ENCODE measurements around the gene DEFB123.
"Not testable (repeated sequence)": the region's sequence is repeated elsewhere in the genome, so short reads cannot be mapped to it uniquely, and the experiment has no call there.

The DEFB123 gene

GRCh38 chr20:31440012-31440659 is at the start of gene DEFB123:
DEFB123 (plus strand) TSS chr20:31440632; CDS start chr20:31440699, 67 bp downstream.
- Histone ChIP-seq H3K4me3 (ENCODE audit: low read depth, low read length) (no peak within 1 kb of the TSS), H3K4me1 (ENCODE audit: control insufficient read depth, insufficient read depth, low read length, unreplicated experiment) (no peaks in the 10 kb centered on the region), H3K36me3 (ENCODE audit: insufficient read depth, low read length) (no peaks in the 10 kb centered on the region), H3K27me3 (ENCODE audit: insufficient read depth, low read length) (peaks cover 59% of the 10 kb centered on the region), H3K27ac (ENCODE audit: low read depth, low read length) (no peak within 1 kb of the TSS), H3K79me2 (ENCODE audit: control insufficient read depth, insufficient read depth, low read length, unreplicated experiment) (no peaks in the 10 kb centered on the region), H2AFZ (ENCODE audit: low read length, unreplicated experiment) (no peak within 1 kb of the TSS)

- Histone ChIP-seq H3K27me3 (ENCODE audit: insufficient read depth, low read length) (peaks cover 23% of the 10 kb centered on the region), H3K36me3 (ENCODE audit: insufficient read depth, low read length) (no peaks in the 10 kb centered on the region), H2AFZ (ENCODE audit: low read length, unreplicated experiment) (no peak overlapping the region), H3K27ac (ENCODE audit: low read depth, low read length) (no peak overlapping the region), H3K79me2 (ENCODE audit: control insufficient read depth, insufficient read depth, low read length, unreplicated experiment) (no peaks in the 10 kb centered on the region), H3K4me3 (ENCODE audit: low read depth, low read length) (no peak overlapping the region), H3K4me1 (ENCODE audit: control insufficient read depth, insufficient read depth, low read length, unreplicated experiment) (no peaks in the 10 kb centered on the region)
Observed at GRCh38 chr20:31392836-31393235, 47.6 kb upstream of the DEFB123 start.

- Histone ChIP-seq H3K4me3 (ENCODE audit: low read depth, low read length) (no peak overlapping the region), H3K27me3 (ENCODE audit: insufficient read depth, low read length) (peaks cover 17% of the 10 kb centered on the region), H3K79me2 (ENCODE audit: control insufficient read depth, insufficient read depth, low read length, unreplicated experiment) (no peaks in the 10 kb centered on the region), H2AFZ (ENCODE audit: low read length, unreplicated experiment) (no peak overlapping the region), H3K4me1 (ENCODE audit: control insufficient read depth, insufficient read depth, low read length, unreplicated experiment) (no peaks in the 10 kb centered on the region), H3K36me3 (ENCODE audit: insufficient read depth, low read length) (no peaks in the 10 kb centered on the region), H3K27ac (ENCODE audit: low read depth, low read length) (no peak overlapping the region)
Observed at GRCh38 chr20:31394900-31395299, 45.5 kb upstream of the DEFB123 start.

GRCh38 chr20:31403886-31404285 is 36.5 kb upstream of the DEFB123 start:
- no peaks in the 10 kb centered on the region for H3K36me3 ChIP-seq (ENCODE audit: insufficient read depth, low read length)
- H2AFZ ChIP-seq (ENCODE audit: low read length, unreplicated experiment) = no peak overlapping the region
- H3K27ac ChIP-seq (ENCODE audit: low read depth, low read length) = no peak overlapping the region
- H3K27me3 ChIP-seq (ENCODE audit: insufficient read depth, low read length) = peaks cover 57% of the 10 kb centered on the region
- H3K4me3 ChIP-seq (ENCODE audit: low read depth, low read length) = no peak overlapping the region
- no peaks in the 10 kb centered on the region for H3K4me1 ChIP-seq (ENCODE audit: control insufficient read depth, insufficient read depth, low read length, unreplicated experiment)
- no peaks in the 10 kb centered on the region for H3K79me2 ChIP-seq (ENCODE audit: control insufficient read depth, insufficient read depth, low read length, unreplicated experiment)

- H3K27me3 ChIP-seq (ENCODE audit: insufficient read depth, low read length) = peaks cover 62% of the 10 kb centered on the region
- no peak within 1 kb of the TSS for H3K4me3 ChIP-seq (ENCODE audit: low read depth, low read length)
- H3K27ac ChIP-seq (ENCODE audit: low read depth, low read length) = no peak within 1 kb of the TSS
- H3K36me3 ChIP-seq (ENCODE audit: insufficient read depth, low read length) = no peaks in the 10 kb centered on the region
- H2AFZ ChIP-seq (ENCODE audit: low read length, unreplicated experiment) = no peak within 1 kb of the TSS
- H3K4me1 ChIP-seq (ENCODE audit: control insufficient read depth, insufficient read depth, low read length, unreplicated experiment) = no peaks in the 10 kb centered on the region
- H3K79me2 ChIP-seq (ENCODE audit: control insufficient read depth, insufficient read depth, low read length, unreplicated experiment) = no peaks in the 10 kb centered on the region
Observed at GRCh38 chr20:31406115-31406514, 34.3 kb upstream of the DEFB123 start, which contains the start of gene DEFB121. DEFB121 (minus strand) TSS chr20:31406215; CDS start chr20:31406152, 63 bp downstream.

GRCh38 chr20:31410011-31410410 is 30.4 kb upstream of the DEFB123 start:
- H2AFZ ChIP-seq (ENCODE audit: low read length, unreplicated experiment) = no peak overlapping the region
- no peak overlapping the region for H3K27ac ChIP-seq (ENCODE audit: low read depth, low read length)
- no peaks in the 10 kb centered on the region for H3K79me2 ChIP-seq (ENCODE audit: control insufficient read depth, insufficient read depth, low read length, unreplicated experiment)
- H3K4me1 ChIP-seq (ENCODE audit: control insufficient read depth, insufficient read depth, low read length, unreplicated experiment) = no peaks in the 10 kb centered on the region
- peaks cover 66% of the 10 kb centered on the region for H3K27me3 ChIP-seq (ENCODE audit: insufficient read depth, low read length)
- H3K4me3 ChIP-seq (ENCODE audit: low read depth, low read length) = no peak overlapping the region
- no peaks in the 10 kb centered on the region for H3K36me3 ChIP-seq (ENCODE audit: insufficient read depth, low read length)

- Histone ChIP-seq H3K36me3 (ENCODE audit: insufficient read depth, low read length) (no peaks in the 10 kb centered on the region), H3K79me2 (ENCODE audit: control insufficient read depth, insufficient read depth, low read length, unreplicated experiment) (no peaks in the 10 kb centered on the region), H3K4me3 (ENCODE audit: low read depth, low read length) (no peak overlapping the region), H3K27ac (ENCODE audit: low read depth, low read length) (no peak overlapping the region), H3K27me3 (ENCODE audit: insufficient read depth, low read length) (peaks cover 44% of the 10 kb centered on the region), H3K4me1 (ENCODE audit: control insufficient read depth, insufficient read depth, low read length, unreplicated experiment) (no peaks in the 10 kb centered on the region), H2AFZ (ENCODE audit: low read length, unreplicated experiment) (no peak overlapping the region)
Observed at GRCh38 chr20:31414381-31414780, 26.1 kb upstream of the DEFB123 start.

GRCh38 chr20:31415653-31416052 is 24.8 kb upstream of the DEFB123 start:
- no peak overlapping the region for H2AFZ ChIP-seq (ENCODE audit: low read length, unreplicated experiment)
- no peak overlapping the region for H3K4me3 ChIP-seq (ENCODE audit: low read depth, low read length)
- H3K36me3 ChIP-seq (ENCODE audit: insufficient read depth, low read length) = no peaks in the 10 kb centered on the region
- H3K27me3 ChIP-seq (ENCODE audit: insufficient read depth, low read length) = peaks cover 41% of the 10 kb centered on the region
- H3K27ac ChIP-seq (ENCODE audit: low read depth, low read length) = no peak overlapping the region
- H3K4me1 ChIP-seq (ENCODE audit: control insufficient read depth, insufficient read depth, low read length, unreplicated experiment) = no peaks in the 10 kb centered on the region
- no peaks in the 10 kb centered on the region for H3K79me2 ChIP-seq (ENCODE audit: control insufficient read depth, insufficient read depth, low read length, unreplicated experiment)

GRCh38 chr20:31418307-31418706 is 22.1 kb upstream of the DEFB123 start:
- Histone ChIP-seq H3K4me3 (ENCODE audit: low read depth, low read length) (no peak overlapping the region), H3K4me1 (ENCODE audit: control insufficient read depth, insufficient read depth, low read length, unreplicated experiment) (no peaks in the 10 kb centered on the region), H2AFZ (ENCODE audit: low read length, unreplicated experiment) (no peak overlapping the region), H3K36me3 (ENCODE audit: insufficient read depth, low read length) (no peaks in the 10 kb centered on the region), H3K79me2 (ENCODE audit: control insufficient read depth, insufficient read depth, low read length, unreplicated experiment) (no peaks in the 10 kb centered on the region), H3K27ac (ENCODE audit: low read depth, low read length) (no peak overlapping the region), H3K27me3 (ENCODE audit: insufficient read depth, low read length) (peaks cover 31% of the 10 kb centered on the region)

- H2AFZ ChIP-seq (ENCODE audit: low read length, unreplicated experiment) = no peak overlapping the region
- H3K4me3 ChIP-seq (ENCODE audit: low read depth, low read length) = no peak overlapping the region
- no peak overlapping the region for H3K27ac ChIP-seq (ENCODE audit: low read depth, low read length)
- no peaks in the 10 kb centered on the region for H3K79me2 ChIP-seq (ENCODE audit: control insufficient read depth, insufficient read depth, low read length, unreplicated experiment)
- H3K27me3 ChIP-seq (ENCODE audit: insufficient read depth, low read length) = peaks cover 23% of the 10 kb centered on the region
- no peaks in the 10 kb centered on the region for H3K36me3 ChIP-seq (ENCODE audit: insufficient read depth, low read length)
- no peaks in the 10 kb centered on the region for H3K4me1 ChIP-seq (ENCODE audit: control insufficient read depth, insufficient read depth, low read length, unreplicated experiment)
Observed at GRCh38 chr20:31425797-31426196, 14.6 kb upstream of the DEFB123 start.

- not testable (repeated sequence) for H3K4me1 ChIP-seq (ENCODE audit: control insufficient read depth, insufficient read depth, low read length, unreplicated experiment); H3K4me3 ChIP-seq (ENCODE audit: low read depth, low read length); H3K36me3 ChIP-seq (ENCODE audit: insufficient read depth, low read length); H3K79me2 ChIP-seq (ENCODE audit: control insufficient read depth, insufficient read depth, low read length, unreplicated experiment); H2AFZ ChIP-seq (ENCODE audit: low read length, unreplicated experiment); H3K27ac ChIP-seq (ENCODE audit: low read depth, low read length)
- H3K27me3 ChIP-seq (ENCODE audit: insufficient read depth, low read length) = peaks cover 31% of the 10 kb centered on the region
Observed at GRCh38 chr20:31426891-31427551, 13.4 kb upstream of the DEFB123 start.
